Fibroblast of villous mesenchyme (primary cell): ENCODE data around the gene MMD. TPM values are rescaled to one million over a fixed set of nuclear protein-coding genes. Genes with fewer than 3 reads are reported as not detected.

Source experiments
- DNase-seq: peaks from one replicate; pipeline ENCODE4 v3.0.0-alpha.2; 2010; ENCODE audit warnings: low read depth
- H3K4me3 ChIP-seq: 2 replicates; pipeline ENCODE4 v1.5.1; 2011; ENCODE audit warnings: low read depth, mild to moderate bottlenecking, low read length
- total RNA-seq: library from RNA; depleted of rRNA; stranded (reverse); fragments of >200 nt; gene quantifications from 2 replicates; pipeline ENCODE4 v1.2.3, GENCODE V29; 2012
- TF ChIP-seq, protein P1 (sequence below): IDR thresholded peaks from 2 replicates; pipeline ENCODE4 v1.5.1; 2012; ENCODE audit warnings: low read depth, mild to moderate bottlenecking, low read length; ENCODE audit not compliant: insufficient read depth

Gene MMD
- total RNA-seq, 1 donor, result 9.5 TPM

DNA sequence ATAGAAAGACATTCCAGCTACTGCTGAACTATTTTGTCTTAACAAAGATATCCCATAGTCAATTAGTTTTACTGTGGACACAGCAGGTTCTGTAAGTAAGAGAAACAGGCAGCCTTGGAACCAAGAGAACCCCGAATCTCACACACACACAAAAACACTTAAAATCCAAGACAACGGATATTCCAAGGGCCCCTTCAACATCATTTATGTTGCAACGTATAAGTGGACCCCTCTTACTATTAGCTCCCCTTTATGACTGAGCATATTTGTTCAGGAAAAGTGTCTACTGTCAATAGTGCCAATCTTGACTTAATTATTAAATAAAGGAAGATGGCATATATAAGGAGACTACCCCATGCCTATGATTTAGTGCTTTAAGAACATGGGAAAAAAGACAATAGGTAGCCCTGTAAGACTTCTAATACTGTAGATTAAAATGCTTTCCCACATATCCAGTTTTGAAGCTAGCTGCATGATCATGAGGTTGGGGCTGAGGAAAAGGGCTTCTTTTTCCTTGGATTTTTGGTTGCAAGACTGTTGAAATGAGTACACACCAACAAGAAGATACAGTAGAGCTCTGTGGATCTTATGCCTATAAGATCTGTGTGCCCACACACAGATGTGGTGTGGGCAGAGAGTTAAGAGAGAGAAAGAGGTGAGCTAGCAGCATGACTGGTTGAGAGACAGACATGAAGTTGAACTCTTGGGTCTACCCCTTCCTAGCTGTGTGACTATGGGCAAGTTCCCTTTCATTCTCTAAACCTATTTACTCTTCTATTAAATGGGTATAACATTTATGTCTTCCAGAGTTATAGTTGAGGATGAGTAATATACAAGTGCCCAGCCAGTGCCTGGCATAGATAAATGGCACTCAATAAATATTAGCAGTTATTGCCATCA is 3.0 kb downstream of the MMD start:
- peak overlapping the region; percentile 76 for H3K4me3 ChIP-seq
- no peak for DNase-seq
- TF ChIP-seq, protein P1, sequence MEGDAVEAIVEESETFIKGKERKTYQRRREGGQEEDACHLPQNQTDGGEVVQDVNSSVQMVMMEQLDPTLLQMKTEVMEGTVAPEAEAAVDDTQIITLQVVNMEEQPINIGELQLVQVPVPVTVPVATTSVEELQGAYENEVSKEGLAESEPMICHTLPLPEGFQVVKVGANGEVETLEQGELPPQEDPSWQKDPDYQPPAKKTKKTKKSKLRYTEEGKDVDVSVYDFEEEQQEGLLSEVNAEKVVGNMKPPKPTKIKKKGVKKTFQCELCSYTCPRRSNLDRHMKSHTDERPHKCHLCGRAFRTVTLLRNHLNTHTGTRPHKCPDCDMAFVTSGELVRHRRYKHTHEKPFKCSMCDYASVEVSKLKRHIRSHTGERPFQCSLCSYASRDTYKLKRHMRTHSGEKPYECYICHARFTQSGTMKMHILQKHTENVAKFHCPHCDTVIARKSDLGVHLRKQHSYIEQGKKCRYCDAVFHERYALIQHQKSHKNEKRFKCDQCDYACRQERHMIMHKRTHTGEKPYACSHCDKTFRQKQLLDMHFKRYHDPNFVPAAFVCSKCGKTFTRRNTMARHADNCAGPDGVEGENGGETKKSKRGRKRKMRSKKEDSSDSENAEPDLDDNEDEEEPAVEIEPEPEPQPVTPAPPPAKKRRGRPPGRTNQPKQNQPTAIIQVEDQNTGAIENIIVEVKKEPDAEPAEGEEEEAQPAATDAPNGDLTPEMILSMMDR, result no peak

DNA sequence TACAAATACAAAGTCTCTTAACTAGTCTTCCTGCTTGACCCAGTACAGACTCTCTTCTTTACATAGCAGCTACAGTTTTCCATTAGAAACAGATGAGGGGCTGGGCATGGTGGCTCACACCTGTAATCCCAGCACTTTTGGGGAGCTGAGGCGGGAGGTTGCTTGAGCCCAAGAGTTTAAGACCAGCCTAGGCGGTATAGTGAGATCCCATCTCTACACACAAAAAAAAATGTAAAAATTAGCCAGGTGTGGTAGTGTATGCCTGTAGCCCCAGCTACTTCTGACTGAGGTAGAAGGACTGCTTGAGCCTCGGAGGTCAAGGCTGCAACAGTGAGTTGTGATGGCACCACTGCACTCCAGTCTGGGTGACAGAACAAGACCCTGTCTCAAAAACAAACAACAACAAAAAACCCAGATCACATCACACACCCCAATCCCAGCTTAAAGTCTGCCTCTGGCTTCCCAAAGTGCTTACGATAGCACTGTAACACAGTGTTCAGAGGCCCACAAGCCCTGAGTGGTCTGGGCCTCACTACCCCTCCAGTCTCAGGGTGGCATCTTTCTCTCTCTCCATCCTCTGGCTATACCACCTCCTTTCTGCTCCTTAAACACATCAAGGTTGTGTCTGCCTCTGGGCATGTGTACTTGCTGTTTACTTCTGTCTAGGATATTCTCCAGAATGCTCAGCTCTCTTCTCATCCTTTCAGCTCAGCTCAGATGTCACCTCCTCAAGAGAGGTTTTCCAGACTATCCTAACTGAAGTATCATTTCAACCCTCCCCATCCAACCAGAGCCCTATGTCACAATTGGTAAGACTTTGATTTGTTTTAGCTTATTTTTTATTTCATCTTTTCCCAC is 4.0 kb downstream of the MMD start:
- TF ChIP-seq, protein P1, result no peak
- H3K4me3 ChIP-seq, result peak overlapping the region; percentile 26
- no peak for DNase-seq

DNA sequence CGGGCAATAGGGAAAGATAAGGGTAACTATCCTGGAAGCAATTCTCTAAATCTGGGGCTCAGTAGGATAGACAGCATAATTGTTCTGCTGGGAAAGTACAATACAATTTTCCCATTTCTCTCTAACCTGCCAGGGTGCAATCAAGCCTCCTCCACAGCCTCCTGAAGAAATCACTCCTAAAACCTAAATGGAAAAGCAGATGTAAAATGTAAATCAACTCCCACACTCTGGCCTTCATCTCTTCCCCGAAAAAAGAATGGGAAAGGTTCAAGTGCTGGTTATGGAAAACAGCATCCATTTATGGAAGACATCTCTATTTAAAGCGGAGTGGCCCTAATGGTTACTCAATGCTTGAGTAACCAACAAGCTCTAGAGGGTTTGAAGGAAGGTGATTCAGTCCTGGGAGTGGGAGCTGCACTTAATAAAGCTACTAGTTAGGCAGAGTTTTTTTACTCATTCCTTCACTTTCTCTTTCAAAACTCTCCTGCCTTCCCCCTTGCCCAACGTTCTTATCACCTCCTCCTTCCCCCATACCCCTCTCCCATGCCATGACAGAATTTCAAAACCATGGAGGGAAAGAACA is 5.1 kb downstream of the MMD start:
- H3K4me3 ChIP-seq, result no peak overlapping the region
- TF ChIP-seq, protein P1, result no peak
- DNase-seq, result peak; percentile 71

DNA sequence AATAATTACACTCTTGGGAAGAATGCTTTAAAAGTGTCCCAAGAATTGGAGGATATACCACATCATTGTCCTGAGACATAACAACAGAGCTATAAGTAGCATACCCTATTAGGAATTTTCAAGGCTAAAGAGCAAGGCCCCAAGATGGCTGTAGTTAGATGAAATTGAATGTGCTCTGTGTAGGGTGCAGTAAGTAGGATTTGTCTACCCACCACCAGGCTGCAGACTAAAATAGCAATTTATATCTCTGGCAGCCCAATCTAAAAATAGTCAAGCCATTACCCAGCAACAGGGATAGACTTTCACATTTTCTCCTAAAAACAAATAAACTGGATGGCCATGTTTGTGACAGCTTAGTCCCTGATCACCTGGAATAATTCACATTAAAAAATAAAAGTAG is 5.6 kb downstream of the MMD start:
- TF ChIP-seq, protein P1, result no peak
- H3K4me3 ChIP-seq, result no peak overlapping the region
- no peak for DNase-seq

DNA sequence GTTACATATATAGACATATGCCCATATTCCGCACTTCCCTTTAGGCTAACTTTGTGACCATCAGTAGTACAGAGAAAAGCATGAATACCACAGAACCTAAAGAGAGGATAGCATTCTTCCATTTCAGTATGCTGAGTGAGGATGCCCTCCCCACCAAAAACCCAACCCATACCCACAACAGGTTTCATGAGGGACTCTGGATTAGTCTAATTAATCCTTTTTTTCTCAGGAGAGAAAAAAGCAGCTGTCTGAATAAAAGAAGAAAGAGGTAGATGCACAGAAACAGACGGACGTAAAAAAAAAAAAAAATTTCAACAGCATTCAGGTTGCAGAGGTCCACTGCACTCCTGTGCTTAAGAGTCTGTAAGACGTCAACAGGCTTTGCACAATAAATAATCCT is 6.7 kb downstream of the MMD start:
- TF ChIP-seq, protein P1, result no peak
- no peak for DNase-seq
- no peak overlapping the region for H3K4me3 ChIP-seq

DNA sequence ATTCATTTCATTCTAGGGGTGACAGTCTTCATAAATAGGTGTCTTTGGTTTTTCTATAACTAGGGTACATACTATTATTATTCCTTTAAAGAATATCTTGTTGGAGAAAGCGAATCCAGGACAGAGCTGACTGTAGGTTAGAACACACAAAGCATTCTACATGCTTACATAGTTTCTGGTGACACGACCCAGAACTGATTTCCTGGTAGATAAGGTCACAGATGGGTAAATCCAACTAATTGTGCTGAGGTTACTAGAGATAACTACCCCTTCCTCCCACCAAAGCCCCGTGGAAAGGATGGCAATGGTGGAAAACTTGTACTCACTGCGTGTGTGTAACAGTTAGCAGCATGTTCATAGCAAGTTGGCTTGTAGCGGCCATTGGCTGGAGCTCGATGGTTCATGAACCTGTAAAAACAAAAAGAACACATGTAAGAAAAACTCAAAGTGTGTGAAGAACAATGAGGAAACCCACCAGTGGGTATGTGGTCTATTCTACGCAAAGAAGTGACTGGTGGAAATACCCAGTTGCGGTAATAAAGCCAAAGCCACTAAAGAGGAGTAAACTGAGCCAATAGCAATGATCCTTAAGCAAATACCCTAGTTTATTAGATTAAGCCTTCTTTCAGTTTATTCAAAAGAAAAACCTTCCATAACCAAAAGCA is 7.7 kb downstream of the MMD start:
- DNase-seq, result no peak
- no peak overlapping the region for H3K4me3 ChIP-seq
- TF ChIP-seq, protein P1, result no peak
